Activated T-helper 1 cell treated with anti-CD3 and anti-CD28 coated beads, Interleukin-12 subunit alpha, Interleukin-12 subunit beta, Interleukin-2, Interleukin-4 antibody, amounts not matched to agents 30 ng/mL and 10 ng/mL and 1 ng/mL, durations not matched to agents 14 hours and 24 hours and 36 hours (primary cell): ENCODE results near the gene EHBP1. TPM values are rescaled to one million over a fixed set of nuclear protein-coding genes. Genes with fewer than 3 reads are reported as not detected.

Experiments
- DNase-seq: peaks from one replicate; pipeline ENCODE4 v3.0.0; 2021; ENCODE audit warnings: low spot score
- H3K27ac Mint-ChIP-seq: one replicate; pipeline ENCODE4 v1.8.0; 2021; ENCODE audit warnings: mild to moderate bottlenecking, mixed read lengths
- H3K27me3 Mint-ChIP-seq: one replicate; pipeline ENCODE4 v1.8.0; 2022; ENCODE audit warnings: mild to moderate bottlenecking, moderate library complexity, mixed read lengths; ENCODE audit not compliant: insufficient read depth
- H3K36me3 Mint-ChIP-seq: one replicate; pipeline ENCODE4 v1.8.0; 2021; ENCODE audit warnings: low read depth, mixed read lengths
- H3K4me1 Mint-ChIP-seq: one replicate; pipeline ENCODE4 v1.8.0; 2021; ENCODE audit warnings: low read depth, mixed read lengths
- H3K4me3 Mint-ChIP-seq: one replicate; pipeline ENCODE4 v1.8.0; 2021; ENCODE audit warnings: mild to moderate bottlenecking, moderate library complexity, mixed read lengths
- H3K9me3 Mint-ChIP-seq: one replicate; pipeline ENCODE4 v1.8.0; 2021; ENCODE audit warnings: mixed read lengths
- intact Hi-C: fragments of 100-400 bp; cut with micrococcal nuclease; formaldehyde crosslinking; loops from one replicate; pipeline ENCODE4 v1.15.1; 2024
- total RNA-seq: library from RNA; stranded (reverse); gene quantifications from 2 replicates; pipeline ENCODE4 v1.2.3, GENCODE V29; 2022

Gene EHBP1
- total RNA-seq, 1 donor from 2014 or later, result 23.7 TPM

- no peaks in the 10 kb centered on the region for H3K27me3 Mint-ChIP-seq
- no peak for DNase-seq
- H3K36me3 Mint-ChIP-seq, result no peaks in the 10 kb centered on the region
- intact Hi-C loops, result loop anchor here (10.0 kb wide), 1 partner anchor 574 kb away; no protein-coding TSS in a partner anchor
- H3K27ac Mint-ChIP-seq, result no peak overlapping the region
- H3K9me3 Mint-ChIP-seq, result no peaks in the 10 kb centered on the region
- no peak overlapping the region for H3K4me3 Mint-ChIP-seq
- H3K4me1 Mint-ChIP-seq, result no peaks in the 10 kb centered on the region
Observed at GRCh38 chr2:63029058-63029457, 323.5 kb downstream of the EHBP1 start.

- no peaks in the 10 kb centered on the region for H3K36me3 Mint-ChIP-seq
- intact Hi-C loops, result no loop called here
- no peaks in the 10 kb centered on the region for H3K4me1 Mint-ChIP-seq
- H3K9me3 Mint-ChIP-seq, result no peaks in the 10 kb centered on the region
- no peak for DNase-seq
- H3K27ac Mint-ChIP-seq, result no peak overlapping the region
- no peak overlapping the region for H3K4me3 Mint-ChIP-seq
- no peaks in the 10 kb centered on the region for H3K27me3 Mint-ChIP-seq
Observed at GRCh38 chr2:63034526-63034925, 329.0 kb downstream of the EHBP1 start.

GRCh38 chr2:63035169-63035568 is 329.7 kb downstream of the EHBP1 start:
- H3K27ac Mint-ChIP-seq, result no peak overlapping the region
- no peaks in the 10 kb centered on the region for H3K36me3 Mint-ChIP-seq
- DNase-seq, result no peak
- intact Hi-C loops, result no loop called here
- H3K27me3 Mint-ChIP-seq, result no peaks in the 10 kb centered on the region
- no peaks in the 10 kb centered on the region for H3K4me1 Mint-ChIP-seq
- H3K9me3 Mint-ChIP-seq, result no peaks in the 10 kb centered on the region
- no peak overlapping the region for H3K4me3 Mint-ChIP-seq

GRCh38 chr2:63035660-63036059 is 330.1 kb downstream of the EHBP1 start:
- intact Hi-C loops, result no loop called here
- H3K9me3 Mint-ChIP-seq, result no peaks in the 10 kb centered on the region
- no peaks in the 10 kb centered on the region for H3K36me3 Mint-ChIP-seq
- H3K4me3 Mint-ChIP-seq, result no peak overlapping the region
- no peak for DNase-seq
- H3K27me3 Mint-ChIP-seq, result no peaks in the 10 kb centered on the region
- no peaks in the 10 kb centered on the region for H3K4me1 Mint-ChIP-seq
- no peak overlapping the region for H3K27ac Mint-ChIP-seq

GRCh38 chr2:63038034-63038433 is 332.5 kb downstream of the EHBP1 start:
- Mint-ChIP-seq H3K36me3 (no peaks in the 10 kb centered on the region), H3K9me3 (no peaks in the 10 kb centered on the region), H3K4me1 (no peaks in the 10 kb centered on the region), H3K27me3 (no peaks in the 10 kb centered on the region), H3K27ac (no peak overlapping the region), H3K4me3 (no peak overlapping the region)
- intact Hi-C loops, result no loop called here
- DNase-seq, result no peak

- no peak for DNase-seq
- Mint-ChIP-seq H3K27me3 (peaks cover 5% of the 10 kb centered on the region), H3K4me1 (no peaks in the 10 kb centered on the region), H3K36me3 (no peaks in the 10 kb centered on the region), H3K4me3 (no peak overlapping the region), H3K27ac (no peak overlapping the region), H3K9me3 (no peaks in the 10 kb centered on the region)
- intact Hi-C loops, result no loop called here
Observed at GRCh38 chr2:63040586-63040985, 335.1 kb downstream of the EHBP1 start.

- Mint-ChIP-seq H3K4me1 (no peaks in the 10 kb centered on the region), H3K27ac (no peak overlapping the region), H3K4me3 (no peak overlapping the region), H3K36me3 (peaks cover 1% of the 10 kb centered on the region), H3K27me3 (peaks cover 14% of the 10 kb centered on the region), H3K9me3 (no peaks in the 10 kb centered on the region)
- no peak for DNase-seq
- intact Hi-C loops, result no loop called here
Observed at GRCh38 chr2:63041592-63041991, 336.1 kb downstream of the EHBP1 start.

- DNase-seq, result no peak
- intact Hi-C loops, result loop anchor here (5.0 kb wide), 1 partner anchor 257 kb away; no protein-coding TSS in a partner anchor
- Mint-ChIP-seq H3K4me3 (no peak overlapping the region), H3K4me1 (peaks cover 17% of the 10 kb centered on the region), H3K27me3 (peaks cover 44% of the 10 kb centered on the region), H3K36me3 (peaks cover 3% of the 10 kb centered on the region), H3K27ac (no peak overlapping the region), H3K9me3 (no peaks in the 10 kb centered on the region)
Observed at GRCh38 chr2:63044362-63045327, 339.1 kb downstream of the EHBP1 start.

- Mint-ChIP-seq H3K36me3 (peaks cover 3% of the 10 kb centered on the region), H3K9me3 (no peaks in the 10 kb centered on the region), H3K27ac (no peak overlapping the region), H3K27me3 (peaks cover 55% of the 10 kb centered on the region), H3K4me1 (peaks cover 21% of the 10 kb centered on the region), H3K4me3 (no peak overlapping the region)
- intact Hi-C loops, result loop anchor here (5.0 kb wide), 1 partner anchor 259 kb away; no protein-coding TSS in a partner anchor
- no peak for DNase-seq
Observed at GRCh38 chr2:63046552-63046951, 341.0 kb downstream of the EHBP1 start.

- Mint-ChIP-seq H3K4me3 (no peak overlapping the region), H3K27me3 (peaks cover 55% of the 10 kb centered on the region)
- intact Hi-C loops, result loop anchor here (5.0 kb wide), 1 partner anchor 260 kb away; no protein-coding TSS in a partner anchor
Observed at GRCh38 chr2:63046961-63047320, 341.4 kb downstream of the EHBP1 start.

GRCh38 chr2:63047321-63048279 is 342.1 kb downstream of the EHBP1 start:
- Mint-ChIP-seq H3K9me3 (no peaks in the 10 kb centered on the region), H3K27ac (no peak overlapping the region), H3K4me3 (peak overlapping the region; percentile 48), H3K4me1 (peaks cover 21% of the 10 kb centered on the region), H3K36me3 (peaks cover 3% of the 10 kb centered on the region), H3K27me3 (peaks cover 61% of the 10 kb centered on the region)
- no peak for DNase-seq
- intact Hi-C loops, result loop anchor here (5.0 kb wide), 1 partner anchor 260 kb away; no protein-coding TSS in a partner anchor

More at GRCh38 chr2:63046961-63047320, 341.4 kb downstream of the EHBP1 start:
- H3K36me3 Mint-ChIP-seq, result peaks cover 3% of the 10 kb centered on the region
- H3K27ac Mint-ChIP-seq, result no peak overlapping the region
- DNase-seq, result no peak
- H3K9me3 Mint-ChIP-seq, result no peaks in the 10 kb centered on the region
- H3K4me1 Mint-ChIP-seq, result peaks cover 21% of the 10 kb centered on the region

GRCh38 chr2:63048367-63049171 is 343.1 kb downstream of the EHBP1 start:
- Mint-ChIP-seq H3K36me3 (peaks cover 3% of the 10 kb centered on the region), H3K27ac (peak overlapping the region; percentile 85), H3K4me1 (peaks cover 21% of the 10 kb centered on the region), H3K27me3 (peaks cover 67% of the 10 kb centered on the region), H3K9me3 (no peaks in the 10 kb centered on the region), H3K4me3 (peak overlapping the region; percentile 48)
- intact Hi-C loops, result loop anchor here (5.0 kb wide), 1 partner anchor 261 kb away; no protein-coding TSS in a partner anchor
- DNase-seq, result no peak
